ENCODE results near the gene TNFAIP8L2. TPM values are rescaled to one million over a fixed set of nuclear protein-coding genes. Genes with fewer than 3 reads are reported as not detected.

Gene TNFAIP8L2
- total and polyA plus RNA-seq, 2 donors (not counting 3 experiments of a cell fraction or from before 2014, with no cell fraction given), result 0.06 TPM; not detected in 1

DNA sequence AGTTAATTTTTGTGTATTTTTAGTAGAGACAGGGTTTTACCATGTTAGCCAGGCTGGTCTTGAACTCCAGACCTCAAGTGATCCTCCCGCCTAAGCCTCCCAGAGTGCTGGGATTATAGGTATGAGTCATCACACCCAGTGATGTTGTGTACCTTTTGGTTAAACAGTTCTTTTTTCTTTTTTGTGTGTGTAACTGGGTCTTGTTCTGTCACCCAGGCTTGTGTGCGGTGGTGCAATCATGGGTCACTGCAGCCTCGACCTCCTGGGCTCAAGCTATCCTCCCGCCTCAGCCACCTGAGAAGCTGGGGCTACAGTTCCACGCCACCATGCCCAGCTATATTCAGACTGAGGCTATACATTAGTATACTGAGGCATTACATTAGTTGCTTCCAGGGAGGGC lies 48.1 kb upstream of the TNFAIP8L2 start:
- ChIA-PET POLR2A (no interaction called here), CTCF (interaction anchor here (1.1 to 1.2 kb wide), 2 partner anchors 9 to 102 kb away, joined by 3 to 5 read pairs; partner anchors contain the start of gene MINDY1)
- dilution Hi-C loops (cut with MboI; ENCODE audit: extremely low pct_ligation_motif_present, low sequenced_read_pairs) (no loop called here), intact Hi-C loops (cut with micrococcal nuclease) (loop anchor here (10.0 kb wide), 1 partner anchor 236 kb away; the partner anchor contains the start of gene RFX5)
- TF ChIP-seq EZH2 (IDR thresholded peaks at IDR 0.05; ENCODE audit: borderline replicate concordance, low read depth, low read length, severe bottlenecking), result no peak
- no peak for TF ChIP-seq GATA2 (IDR thresholded peaks at IDR 0.05; ENCODE audit: insufficient read depth, insufficient read length, low read depth, low read length)
- TF ChIP-seq JUN (IDR thresholded peaks at IDR 0.05; ENCODE audit: borderline replicate concordance, insufficient read depth, insufficient read length, low read depth), result no peak
- no peak for TF ChIP-seq FOS (IDR thresholded peaks at IDR 0.05; ENCODE audit: borderline replicate concordance, insufficient read depth, low read length)
- no peak for TF ChIP-seq POLR2AphosphoS5 (IDR thresholded peaks at IDR 0.05; ENCODE audit: insufficient read depth, low read depth, low read length)
- no peak for TF ChIP-seq CTCF (IDR thresholded peaks at IDR 0.05; ENCODE audit: extremely low read depth in 1 of 2, insufficient read depth in 1 of 2, low read depth in 1 of 2, low read length in 2 of 2)
- TF ChIP-seq, protein P1, sequence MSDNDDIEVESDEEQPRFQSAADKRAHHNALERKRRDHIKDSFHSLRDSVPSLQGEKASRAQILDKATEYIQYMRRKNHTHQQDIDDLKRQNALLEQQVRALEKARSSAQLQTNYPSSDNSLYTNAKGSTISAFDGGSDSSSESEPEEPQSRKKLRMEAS (IDR thresholded peaks at IDR 0.05; ENCODE audit: insufficient read depth, insufficient read length), result no peak
- no peak for TF ChIP-seq MYC (IDR thresholded peaks at IDR 0.05; ENCODE audit: low read depth, low read length)
- no peak for TF ChIP-seq POLR2A (IDR thresholded peaks at IDR 0.05; ENCODE audit: low read depth, low read length)
- no peak for DNase-seq (ENCODE audit: low read depth, low spot score)
- BruUV-seq (replicated peaks), result no TSS peak
- Histone ChIP-seq H4K20me1 (replicated peaks; ENCODE audit: control insufficient read depth, extremely low read depth, insufficient read depth, low read length) (no peaks in the 10 kb centered on the region), H3K79me2 (ENCODE audit: control insufficient read depth, insufficient read depth, low read length) (no peaks in the 10 kb centered on the region), H2AFZ (ENCODE audit: low read depth, low read length) (no peak overlapping the region), H3K9me1 (replicated peaks; ENCODE audit: control insufficient read depth, extremely low read depth, insufficient read depth, low read length) (no peaks in the 10 kb centered on the region), H3K9ac (replicated peaks; ENCODE audit: extremely low read depth, insufficient read depth, low read length) (no peak overlapping the region), H3K4me2 (ENCODE audit: insufficient read depth, low read length) (no peak overlapping the region), H3K27me3 (ENCODE audit: control insufficient read depth in 2 of 2, insufficient read depth in 2 of 2, low read length in 2 of 2) (no peaks in the 10 kb centered on the region), H3K4me3 (replicated peaks in 1 of 3; ENCODE audit: insufficient read depth in 1 of 3, low read depth in 1 of 3, low read length in 3 of 3) (no peak overlapping the region), H3K9me3 (replicated peaks; ENCODE audit: control insufficient read depth, insufficient read depth, low read length) (no peaks in the 10 kb centered on the region), H3K27ac (ENCODE audit: insufficient read depth, low read depth, low read length) (no peak overlapping the region), H3K4me1 (ENCODE audit: control insufficient read depth, extremely low read depth, insufficient read depth, low read length) (peaks cover 10% of the 10 kb centered on the region), H3K36me3 (ENCODE audit: control insufficient read depth in 2 of 2, extremely low read depth in 1 of 2, insufficient read depth in 2 of 2, low read length in 2 of 2) (no peaks in the 10 kb centered on the region)
- no peak for FAIRE-seq
